Fibroblast of pulmonary artery (primary cell): Measurements from ENCODE around the gene MEIS3.

Source experiments
- DNase-seq: peaks from one replicate; pipeline ENCODE4 v3.0.0-alpha.2; 2010; ENCODE audit warnings: low read depth
- H3K4me3 ChIP-seq: replicated peaks from 2 replicates; pipeline ENCODE4 v1.5.1; 2011; ENCODE audit warnings: low read depth, mild to moderate bottlenecking, control low read depth, low read length, moderate library complexity
- TF ChIP-seq, protein P1 (sequence below): IDR thresholded peaks from 2 replicates; pipeline ENCODE4 v1.5.1; 2011; ENCODE audit warnings: mild to moderate bottlenecking, control low read depth, low read length, inconsistent platforms; ENCODE audit errors: missing control alignments

Gene MEIS3

DNA sequence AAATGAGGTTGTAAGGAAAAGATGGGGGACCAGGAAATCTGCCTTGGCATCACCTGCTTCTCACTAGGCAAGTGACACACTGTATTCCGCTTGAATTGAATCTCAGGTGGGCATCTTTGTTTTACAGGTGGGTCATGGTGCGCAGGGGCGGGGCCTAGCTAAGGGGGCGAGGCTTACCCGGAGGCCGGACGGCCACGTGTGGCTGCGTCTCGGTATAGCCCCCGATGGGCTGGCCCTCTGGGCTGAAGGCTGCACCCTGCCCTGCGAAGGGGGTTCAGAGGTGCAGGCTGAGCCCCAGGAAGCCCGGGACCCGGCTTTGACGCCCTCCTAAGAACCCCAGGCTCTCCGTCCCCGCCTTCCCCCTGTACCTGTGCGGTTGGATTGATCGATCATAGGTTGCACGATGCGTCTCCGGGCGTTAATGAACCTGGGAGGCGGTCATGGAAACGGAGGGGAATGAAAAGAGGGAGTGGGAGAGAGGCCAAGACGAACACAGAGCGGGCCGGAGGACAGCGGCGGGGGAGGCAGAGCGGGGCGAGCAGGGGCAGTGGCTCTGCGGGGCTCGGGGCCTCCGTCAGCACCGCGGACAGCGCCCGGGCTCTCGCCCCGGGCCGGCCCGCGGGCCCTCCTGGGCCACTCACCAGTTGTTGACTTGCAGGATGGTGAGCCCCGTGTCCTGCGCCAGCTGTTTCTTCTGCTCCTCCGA is 12.5 kb downstream of the MEIS3 start:
- H3K4me3 ChIP-seq, result no peak overlapping the region
- DNase-seq, result no peak
- TF ChIP-seq, protein P1, sequence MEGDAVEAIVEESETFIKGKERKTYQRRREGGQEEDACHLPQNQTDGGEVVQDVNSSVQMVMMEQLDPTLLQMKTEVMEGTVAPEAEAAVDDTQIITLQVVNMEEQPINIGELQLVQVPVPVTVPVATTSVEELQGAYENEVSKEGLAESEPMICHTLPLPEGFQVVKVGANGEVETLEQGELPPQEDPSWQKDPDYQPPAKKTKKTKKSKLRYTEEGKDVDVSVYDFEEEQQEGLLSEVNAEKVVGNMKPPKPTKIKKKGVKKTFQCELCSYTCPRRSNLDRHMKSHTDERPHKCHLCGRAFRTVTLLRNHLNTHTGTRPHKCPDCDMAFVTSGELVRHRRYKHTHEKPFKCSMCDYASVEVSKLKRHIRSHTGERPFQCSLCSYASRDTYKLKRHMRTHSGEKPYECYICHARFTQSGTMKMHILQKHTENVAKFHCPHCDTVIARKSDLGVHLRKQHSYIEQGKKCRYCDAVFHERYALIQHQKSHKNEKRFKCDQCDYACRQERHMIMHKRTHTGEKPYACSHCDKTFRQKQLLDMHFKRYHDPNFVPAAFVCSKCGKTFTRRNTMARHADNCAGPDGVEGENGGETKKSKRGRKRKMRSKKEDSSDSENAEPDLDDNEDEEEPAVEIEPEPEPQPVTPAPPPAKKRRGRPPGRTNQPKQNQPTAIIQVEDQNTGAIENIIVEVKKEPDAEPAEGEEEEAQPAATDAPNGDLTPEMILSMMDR, result no peak

DNA sequence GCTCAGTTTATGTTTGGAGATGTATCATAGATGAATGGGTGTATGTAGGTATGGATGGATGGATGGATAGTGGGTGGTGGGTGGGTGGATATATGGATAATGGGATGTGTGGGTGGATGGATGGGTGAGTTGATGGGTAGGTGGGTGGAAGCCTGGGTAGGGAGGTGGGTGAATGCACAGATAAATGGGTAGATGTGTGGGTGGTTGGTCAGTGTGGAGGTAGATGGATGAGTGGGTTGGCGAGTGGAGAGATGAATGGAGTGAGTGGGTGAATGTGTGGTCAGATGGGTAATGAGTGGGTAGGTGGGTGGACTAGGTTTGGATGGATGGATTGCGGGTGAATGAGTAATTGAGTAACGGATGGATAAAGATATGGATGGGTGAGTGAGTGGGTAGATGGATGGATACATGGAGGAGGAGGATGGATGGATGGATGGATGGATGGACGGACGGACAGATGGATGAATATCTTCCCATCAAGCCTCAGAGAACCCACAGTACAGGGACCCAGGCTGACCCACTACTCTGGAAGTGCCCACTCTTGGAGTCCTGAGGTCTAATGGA is 13.4 kb downstream of the MEIS3 start:
- TF ChIP-seq, protein P1, result no peak
- H3K4me3 ChIP-seq, result no peak overlapping the region
- no peak for DNase-seq

DNA sequence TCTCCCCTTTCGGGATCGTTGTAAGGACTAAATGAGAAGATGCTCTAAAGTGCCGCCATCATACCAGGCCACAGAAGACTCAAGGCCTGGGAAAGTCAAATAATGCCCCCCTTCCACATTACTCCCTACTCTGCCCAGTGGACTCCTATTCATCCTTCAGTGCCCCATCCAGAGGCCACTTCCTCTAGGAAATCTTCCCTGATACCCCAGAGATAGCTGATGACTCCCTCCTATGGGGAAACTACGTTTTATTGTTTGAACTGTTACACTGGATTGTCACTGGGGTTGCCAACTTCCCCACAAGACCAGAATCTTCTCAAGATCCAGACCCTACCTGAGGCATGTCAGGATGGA is 14.2 kb downstream of the MEIS3 start:
- no peak overlapping the region for H3K4me3 ChIP-seq
- no peak for DNase-seq
- TF ChIP-seq, protein P1, result no peak

DNA sequence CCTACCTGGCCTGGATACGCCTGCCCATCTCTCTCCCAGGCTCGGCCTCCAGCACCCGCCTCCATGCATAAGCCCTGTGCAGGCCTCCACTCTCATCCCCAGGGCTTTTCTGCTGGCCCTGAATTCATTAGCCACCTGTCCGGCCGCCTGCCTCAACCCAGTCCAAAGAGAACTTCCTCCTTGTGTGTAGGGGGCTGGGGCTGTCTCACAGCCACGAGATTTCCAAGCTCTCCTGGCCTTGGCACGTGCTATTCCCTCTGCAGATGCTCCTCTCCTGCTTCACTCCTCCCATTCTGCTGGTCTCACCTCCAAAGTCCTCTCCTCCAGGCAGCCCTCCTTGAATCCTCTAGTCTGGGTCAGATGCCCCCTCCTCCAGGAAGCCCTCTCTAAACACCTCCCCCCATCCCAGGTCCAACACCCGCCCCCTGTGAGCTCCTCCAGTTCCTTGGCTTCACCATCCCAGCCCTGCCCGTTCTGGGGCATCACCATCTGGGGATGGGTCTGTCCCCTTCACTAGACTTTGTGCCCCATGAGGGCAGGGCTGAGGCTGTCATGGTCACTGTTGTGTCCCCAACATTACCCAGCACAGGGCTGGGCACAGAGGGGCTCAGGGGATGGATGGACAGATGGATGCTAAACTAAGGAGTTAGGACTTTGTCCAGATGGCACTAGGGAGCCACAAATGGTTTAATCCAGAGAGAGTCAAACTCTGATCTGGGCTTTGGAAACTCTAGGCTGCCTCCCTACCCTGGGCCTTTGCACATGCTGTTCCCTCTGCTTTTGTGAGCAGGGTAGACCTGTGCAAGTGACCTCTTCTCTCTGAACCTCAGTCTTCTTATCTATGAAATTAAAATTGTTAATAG is 14.8 kb downstream of the MEIS3 start:
- no peak overlapping the region for H3K4me3 ChIP-seq
- TF ChIP-seq, protein P1, result no peak
- DNase-seq, result no peak

DNA sequence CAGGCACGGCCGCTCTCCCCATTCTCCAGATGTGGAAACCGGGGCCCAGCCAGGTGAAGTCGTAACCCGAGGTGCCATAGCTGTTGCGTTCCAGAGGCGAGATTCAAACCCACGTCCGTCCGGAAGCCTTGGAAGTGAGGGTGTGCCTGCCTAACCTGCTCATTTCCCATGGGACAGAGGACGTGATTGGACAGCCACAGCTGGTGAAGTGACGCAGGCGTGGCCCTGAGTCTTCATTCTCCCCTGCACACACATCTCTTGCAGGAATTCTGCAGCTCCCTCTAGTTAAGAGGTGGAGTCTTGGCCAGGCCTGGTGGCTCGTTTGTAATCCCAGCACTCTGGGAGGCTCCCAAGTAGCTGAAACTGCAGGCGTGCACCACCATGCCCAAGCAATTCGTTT is 16.8 kb downstream of the MEIS3 start:
- DNase-seq, result no peak
- H3K4me3 ChIP-seq, result no peak overlapping the region
- TF ChIP-seq, protein P1, result no peak

DNA sequence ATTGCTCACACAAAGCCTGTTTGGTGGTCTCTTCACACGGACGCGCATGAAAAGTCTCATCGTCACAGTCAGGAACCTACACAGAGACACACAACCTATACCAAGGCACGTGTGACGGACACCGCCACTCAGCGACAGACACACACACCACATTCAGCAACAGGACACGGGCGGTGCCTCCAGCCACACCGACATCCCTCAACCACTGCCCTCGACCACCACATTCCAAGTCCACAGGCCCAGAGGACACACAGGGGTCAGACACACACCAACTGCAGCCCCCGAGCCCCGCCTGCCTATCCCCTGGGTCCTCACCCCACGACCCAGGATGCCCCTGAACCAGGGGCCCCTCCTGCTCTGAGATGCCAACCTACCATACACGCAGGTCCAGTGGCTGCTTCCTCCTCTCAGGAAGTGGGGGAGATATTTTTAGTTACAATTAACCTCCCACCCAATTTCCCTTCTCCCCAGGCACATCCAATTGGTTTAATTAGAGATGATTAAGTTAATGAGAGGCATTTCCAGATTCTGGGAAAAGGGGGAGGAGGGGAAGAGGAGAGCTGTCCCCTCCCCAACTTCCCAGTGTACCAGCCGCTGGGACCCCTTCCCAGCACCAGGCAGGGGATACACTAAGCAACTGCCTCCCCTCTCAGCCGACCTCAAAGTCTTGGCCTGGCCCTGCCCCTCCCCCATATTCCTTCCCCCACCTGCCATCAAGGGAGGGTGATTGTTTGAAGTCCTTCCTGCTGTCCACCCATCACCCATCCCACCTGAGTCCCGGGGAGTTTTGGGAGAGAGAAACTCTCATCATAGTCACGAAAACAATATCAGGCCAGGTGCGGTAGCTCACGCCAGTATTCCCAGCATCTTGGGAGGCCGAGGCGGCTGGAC is 20.4 kb downstream of the MEIS3 start:
- no peak overlapping the region for H3K4me3 ChIP-seq
- no peak for DNase-seq
- TF ChIP-seq, protein P1, result no peak
